Superior temporal gyrus (tissue), 1 donor: ENCODE data around the gene ZBTB49.

Source experiments
- DNase-seq: peaks from one replicate; pipeline ENCODE4 v3.0.0-alpha.2; 2016; ENCODE audit errors: extremely low spot score

Gene ZBTB49

GRCh38 chr4:4358093-4358854 lies 68.2 kb downstream of the ZBTB49 start:
- no peak for DNase-seq

GRCh38 chr4:4361883-4362282 lies 71.8 kb downstream of the ZBTB49 start:
- no peak for DNase-seq

- DNase-seq, result no peak
Observed at GRCh38 chr4:4362991-4363697, 73.1 kb downstream of the ZBTB49 start.

DNA sequence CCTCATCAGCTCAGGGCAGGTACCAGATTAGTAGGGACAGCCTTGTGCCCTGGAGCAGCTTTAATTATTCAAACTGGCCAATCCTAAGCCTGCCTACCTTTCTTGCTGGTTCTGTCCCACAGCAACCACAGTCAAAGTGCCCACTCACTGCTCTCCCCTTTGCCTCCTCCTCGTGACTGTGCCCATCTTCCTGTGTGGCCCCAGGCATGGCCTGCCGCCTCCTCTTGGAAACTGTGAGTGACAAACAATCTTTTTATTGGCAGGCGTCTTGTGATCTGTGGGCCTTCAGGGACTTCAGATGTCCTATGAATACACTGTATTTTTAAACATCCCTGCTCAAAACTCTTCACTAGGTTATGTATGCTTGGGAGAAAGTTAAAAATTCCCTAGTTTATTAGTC lies 74.0 kb downstream of the ZBTB49 start:
- no peak for DNase-seq

DNA sequence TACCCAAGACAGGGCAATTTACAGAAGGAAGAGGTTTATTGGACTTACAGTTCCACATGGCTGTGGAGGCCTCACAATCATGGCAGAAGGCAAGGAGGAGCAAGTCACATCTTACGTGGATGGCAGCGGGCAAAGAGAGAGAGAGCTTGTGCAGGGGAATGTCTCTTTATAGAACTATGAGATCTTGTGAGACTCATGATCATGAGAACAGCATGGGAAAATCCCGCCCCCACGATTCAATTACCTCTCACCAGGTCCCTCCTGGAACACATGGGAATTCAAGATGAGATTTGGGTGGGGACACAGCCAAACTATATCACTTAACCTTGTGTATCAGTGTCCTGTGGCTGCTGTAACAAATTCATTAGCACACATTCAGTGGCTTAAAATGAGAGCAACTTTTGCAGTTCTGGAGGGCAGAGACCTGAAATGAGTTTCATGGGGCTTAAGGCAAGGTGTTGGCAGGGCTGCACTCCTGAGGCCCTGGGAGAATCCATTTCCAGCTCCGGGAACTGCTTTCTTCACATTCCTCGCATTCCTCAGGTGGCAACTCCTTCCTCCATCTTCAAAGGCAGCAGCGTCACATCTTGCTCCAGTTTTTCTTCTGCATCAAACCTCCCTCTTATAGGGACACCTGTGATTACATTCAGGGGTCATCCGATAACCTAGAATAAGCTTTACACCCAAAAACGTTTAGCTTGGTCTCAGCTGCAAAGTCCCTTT lies 74.6 kb downstream of the ZBTB49 start:
- no peak for DNase-seq

DNA sequence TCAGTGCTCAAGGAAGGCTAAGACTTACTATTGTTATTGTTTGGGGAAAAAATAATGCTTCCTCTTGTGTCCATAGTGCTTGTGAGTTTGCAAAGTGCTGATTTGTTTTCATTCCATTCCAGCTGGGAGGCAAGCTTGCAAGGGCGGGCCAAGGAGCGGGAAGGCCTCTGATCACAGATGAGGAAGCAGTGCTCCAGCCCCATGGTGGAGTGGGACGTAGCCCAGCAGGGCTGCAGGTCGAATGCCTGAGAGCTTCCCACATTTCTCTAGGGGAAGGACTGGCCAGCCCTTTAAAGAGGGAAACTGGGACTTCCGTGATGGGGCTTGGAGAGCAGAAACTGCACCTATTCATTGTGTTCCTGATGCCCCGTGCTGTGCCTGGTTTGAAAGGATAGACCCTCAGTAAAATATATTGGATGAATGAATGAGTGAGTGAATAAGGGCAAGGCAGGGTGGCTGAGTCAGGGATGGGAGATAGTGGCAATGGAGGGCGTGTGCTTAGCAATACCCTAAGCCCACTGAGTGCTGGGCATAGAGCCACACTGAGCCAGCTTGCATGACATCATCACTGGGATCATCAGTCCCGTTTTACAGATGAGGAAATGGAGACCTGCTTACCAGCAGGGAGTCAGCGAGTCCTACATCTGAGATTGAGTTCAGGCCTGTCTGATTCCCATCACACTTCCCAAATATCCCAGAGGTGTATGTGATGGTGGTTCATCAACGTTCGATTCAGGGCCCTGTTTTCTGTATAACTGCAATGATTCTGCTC lies 78.9 kb downstream of the ZBTB49 start:
- DNase-seq, result no peak
